ENCODE results near the gene MYBPC2.

The MYBPC2 gene

GRCh38 chr19:50401605-50402450 is 30.9 kb upstream of the MYBPC2 start:
- no peak for TF ChIP-seq YY1 (IDR thresholded peaks at IDR 0.05; ENCODE audit: insufficient read depth, insufficient read length)
- no peak for TF ChIP-seq ZNF274 (IDR thresholded peaks at IDR 0.05; ENCODE audit: low read depth, low read length)
- TF ChIP-seq SUZ12 (IDR thresholded peaks at IDR 0.05; ENCODE audit: extremely low read depth, insufficient read depth, insufficient read length), result no peak
- Histone ChIP-seq H3K27me3 (ENCODE audit: insufficient read depth, insufficient read length) (no peaks in the 10 kb centered on the region), H3K9ac (ENCODE audit: insufficient read length, low read depth) (no peak overlapping the region), H3K4me1 (ENCODE audit: insufficient read depth, insufficient read length) (no peaks in the 10 kb centered on the region), H3K4me3 (ENCODE audit: insufficient read length, low read depth) (no peak overlapping the region), H3K9me3 (ENCODE audit: insufficient read depth, low read length) (no peaks in the 10 kb centered on the region), H3K36me3 (ENCODE audit: insufficient read depth, insufficient read length, low read length) (peaks cover 60% of the 10 kb centered on the region)
- no peak for DNase-seq (ENCODE audit: low read depth, low spot score)

GRCh38 chr19:50402544-50403301 is 30.0 kb upstream of the MYBPC2 start:
- Histone ChIP-seq H3K4me1 (ENCODE audit: insufficient read depth, insufficient read length) (no peaks in the 10 kb centered on the region), H3K4me3 (ENCODE audit: insufficient read length, low read depth) (no peak overlapping the region), H3K9me3 (ENCODE audit: insufficient read depth, low read length) (no peaks in the 10 kb centered on the region), H3K36me3 (ENCODE audit: insufficient read depth, insufficient read length, low read length) (peaks cover 64% of the 10 kb centered on the region), H3K9ac (ENCODE audit: insufficient read length, low read depth) (no peak overlapping the region), H3K27me3 (ENCODE audit: insufficient read depth, insufficient read length) (no peaks in the 10 kb centered on the region)
- no peak for DNase-seq (ENCODE audit: low read depth, low spot score)
- no peak for TF ChIP-seq YY1 (IDR thresholded peaks at IDR 0.05; ENCODE audit: insufficient read depth, insufficient read length)
- no peak for TF ChIP-seq ZNF274 (IDR thresholded peaks at IDR 0.05; ENCODE audit: low read depth, low read length)
- no peak for TF ChIP-seq SUZ12 (IDR thresholded peaks at IDR 0.05; ENCODE audit: extremely low read depth, insufficient read depth, insufficient read length)

- Histone ChIP-seq H3K36me3 (ENCODE audit: insufficient read depth, insufficient read length, low read length) (peaks cover 80% of the 10 kb centered on the region), H3K4me1 (ENCODE audit: insufficient read depth, insufficient read length) (no peaks in the 10 kb centered on the region), H3K4me3 (ENCODE audit: insufficient read length, low read depth) (no peak overlapping the region), H3K27me3 (ENCODE audit: insufficient read depth, insufficient read length) (no peaks in the 10 kb centered on the region), H3K9me3 (ENCODE audit: insufficient read depth, low read length) (no peaks in the 10 kb centered on the region), H3K9ac (ENCODE audit: insufficient read length, low read depth) (no peak overlapping the region)
- no peak for DNase-seq (ENCODE audit: low read depth, low spot score)
- TF ChIP-seq SUZ12 (IDR thresholded peaks at IDR 0.05; ENCODE audit: extremely low read depth, insufficient read depth, insufficient read length) (no peak), YY1 (IDR thresholded peaks at IDR 0.05; ENCODE audit: insufficient read depth, insufficient read length) (no peak), ZNF274 (IDR thresholded peaks at IDR 0.05; ENCODE audit: low read depth, low read length) (no peak)
Observed at GRCh38 chr19:50406156-50406820, 26.4 kb upstream of the MYBPC2 start.

GRCh38 chr19:50406829-50407228 is 25.9 kb upstream of the MYBPC2 start:
- no peaks in the 10 kb centered on the region for H3K27me3 ChIP-seq (ENCODE audit: insufficient read depth, insufficient read length)
- peaks cover 75% of the 10 kb centered on the region for H3K36me3 ChIP-seq (ENCODE audit: insufficient read depth, insufficient read length, low read length)
- no peak overlapping the region for H3K4me3 ChIP-seq (ENCODE audit: insufficient read length, low read depth)
- no peaks in the 10 kb centered on the region for H3K9me3 ChIP-seq (ENCODE audit: insufficient read depth, low read length)
- H3K9ac ChIP-seq (ENCODE audit: insufficient read length, low read depth), result no peak overlapping the region
- no peak for DNase-seq (ENCODE audit: low read depth, low spot score)
- H3K4me1 ChIP-seq (ENCODE audit: insufficient read depth, insufficient read length), result no peaks in the 10 kb centered on the region
- TF ChIP-seq YY1 (IDR thresholded peaks at IDR 0.05; ENCODE audit: insufficient read depth, insufficient read length) (no peak), ZNF274 (IDR thresholded peaks at IDR 0.05; ENCODE audit: low read depth, low read length) (no peak)

- peaks cover 71% of the 10 kb centered on the region for H3K36me3 ChIP-seq (ENCODE audit: insufficient read depth, insufficient read length, low read length)
- H3K4me3 ChIP-seq (ENCODE audit: insufficient read length, low read depth), result no peak overlapping the region
- H3K9me3 ChIP-seq (ENCODE audit: insufficient read depth, low read length), result no peaks in the 10 kb centered on the region
- H3K9ac ChIP-seq (ENCODE audit: insufficient read length, low read depth), result no peak overlapping the region
- TF ChIP-seq YY1 (IDR thresholded peaks at IDR 0.05; ENCODE audit: insufficient read depth, insufficient read length) (no peak), ZNF274 (IDR thresholded peaks at IDR 0.05; ENCODE audit: low read depth, low read length) (no peak), SUZ12 (IDR thresholded peaks at IDR 0.05; ENCODE audit: extremely low read depth, insufficient read depth, insufficient read length) (no peak)
- no peaks in the 10 kb centered on the region for H3K4me1 ChIP-seq (ENCODE audit: insufficient read depth, insufficient read length)
- DNase-seq (ENCODE audit: low read depth, low spot score), result no peak
- no peaks in the 10 kb centered on the region for H3K27me3 ChIP-seq (ENCODE audit: insufficient read depth, insufficient read length)
Observed at GRCh38 chr19:50409347-50409746, 23.3 kb upstream of the MYBPC2 start.

GRCh38 chr19:50410109-50410508 is 22.6 kb upstream of the MYBPC2 start:
- Histone ChIP-seq H3K9me3 (ENCODE audit: insufficient read depth, low read length) (no peaks in the 10 kb centered on the region), H3K4me1 (ENCODE audit: insufficient read depth, insufficient read length) (peaks cover under 1% of the 10 kb centered on the region), H3K9ac (ENCODE audit: insufficient read length, low read depth) (no peak overlapping the region), H3K27me3 (ENCODE audit: insufficient read depth, insufficient read length) (no peaks in the 10 kb centered on the region), H3K4me3 (ENCODE audit: insufficient read length, low read depth) (no peak overlapping the region), H3K36me3 (ENCODE audit: insufficient read depth, insufficient read length, low read length) (peaks cover 73% of the 10 kb centered on the region)
- TF ChIP-seq SUZ12 (IDR thresholded peaks at IDR 0.05; ENCODE audit: extremely low read depth, insufficient read depth, insufficient read length) (no peak), YY1 (IDR thresholded peaks at IDR 0.05; ENCODE audit: insufficient read depth, insufficient read length) (no peak), ZNF274 (IDR thresholded peaks at IDR 0.05; ENCODE audit: low read depth, low read length) (no peak)
- DNase-seq (ENCODE audit: low read depth, low spot score), result no peak

- DNase-seq (ENCODE audit: low read depth, low spot score), result no peak
- Histone ChIP-seq H3K4me1 (ENCODE audit: insufficient read depth, insufficient read length) (peaks cover 3% of the 10 kb centered on the region), H3K9me3 (ENCODE audit: insufficient read depth, low read length) (no peaks in the 10 kb centered on the region), H3K9ac (ENCODE audit: insufficient read length, low read depth) (no peak overlapping the region), H3K36me3 (ENCODE audit: insufficient read depth, insufficient read length, low read length) (peaks cover 68% of the 10 kb centered on the region), H3K27me3 (ENCODE audit: insufficient read depth, insufficient read length) (no peaks in the 10 kb centered on the region), H3K4me3 (ENCODE audit: insufficient read length, low read depth) (no peak overlapping the region)
- TF ChIP-seq YY1 (IDR thresholded peaks at IDR 0.05; ENCODE audit: insufficient read depth, insufficient read length), result no peak
- TF ChIP-seq ZNF274 (IDR thresholded peaks at IDR 0.05; ENCODE audit: low read depth, low read length), result no peak
- no peak for TF ChIP-seq SUZ12 (IDR thresholded peaks at IDR 0.05; ENCODE audit: extremely low read depth, insufficient read depth, insufficient read length)
Observed at GRCh38 chr19:50412419-50412818, 20.3 kb upstream of the MYBPC2 start.

Data from NT2/D1 (cell line).